Panc1 (cell line): Measurements from ENCODE around the gene TMEM201. TPM values are rescaled to one million over a fixed set of nuclear protein-coding genes. Genes with fewer than 3 reads are reported as not detected.

Source experiments
- ATAC-seq: fragments of 200-7000 bp; cut with Tn5 transposase; 2 replicates; pipeline ENCODE4 v1.9.1; 2020; ENCODE audit warnings: mild to moderate bottlenecking, moderate library complexity
- BruUV-seq: library from RNA; stranded (reverse); fragments of 400-500 nt; replicated peaks from 2 replicates; lab custom pipeline; 2021; lab: Mats Ljungman, UMichigan
- CTCF ChIA-PET: fragments of 300-600 bp; sonication (Branson Sonifier 250); formaldehyde crosslinking; loops from one replicate; lab custom pipeline; 2022; ENCODE audit warnings: antibody characterized with exemption; lab: Charles Lee
- POLR2A ChIA-PET: fragments of 300-600 bp; sonication (Branson Sonifier 250); formaldehyde crosslinking; loops from one replicate; lab custom pipeline; 2022; ENCODE audit warnings: antibody characterized with exemption; lab: Charles Lee
- DNase-seq: peaks from one replicate; pipeline ENCODE4 v3.0.0-alpha.2; 2010; ENCODE audit warnings: low read depth, low spot score
- H3K27ac ChIP-seq: 2 replicates; pipeline ENCODE4 v1.5.1; 2011; ENCODE audit warnings: mild to moderate bottlenecking, low read length, inconsistent platforms
- H3K27me3 ChIP-seq: fragments of 200-500 bp; sonication (Bioruptor generic); 2 replicates; pipeline ENCODE4 v1.6.0; 2014; ENCODE audit warnings: low read length, inconsistent platforms; ENCODE audit not compliant: control insufficient read depth, insufficient read depth
- H3K36me3 ChIP-seq: fragments of 200-500 bp; sonication (Bioruptor generic); 2 replicates; pipeline ENCODE4 v1.5.1; 2014; ENCODE audit warnings: inconsistent platforms, mild to moderate bottlenecking, low read length, moderate library complexity; ENCODE audit not compliant: control insufficient read depth, insufficient read depth
- H3K4me1 ChIP-seq: 2 replicates; pipeline ENCODE4 v1.5.1; 2011; ENCODE audit warnings: inconsistent platforms, mild to moderate bottlenecking, low read length, moderate library complexity; ENCODE audit not compliant: control insufficient read depth, insufficient read depth
- H3K4me3 ChIP-seq, 2 experiments: 2 replicates each; pipeline ENCODE4 v1.5.1; 2011 to 2012; ENCODE audit warnings: low read depth in 2 of 2, low read length in 2 of 2, mild to moderate bottlenecking in 2 of 2, inconsistent platforms in 1 of 2, moderate library complexity in 1 of 2
- H3K9me3 ChIP-seq: fragments of 200-500 bp; sonication (Bioruptor generic); 2 replicates; pipeline ENCODE4 v1.5.1; 2014; ENCODE audit warnings: low read depth, mild to moderate bottlenecking, inconsistent platforms, low read length, moderate library complexity; ENCODE audit not compliant: control insufficient read depth, insufficient read depth
- CTCF ChIP-seq: fragments of 450-650 bp; IDR thresholded peaks from 2 replicates; pipeline ENCODE4 v1.5.1; 2017; ENCODE audit warnings: mild to moderate bottlenecking
- POLR2AphosphoS5 ChIP-seq: IDR thresholded peaks from 2 replicates; pipeline ENCODE4 v1.6.1; 2012; ENCODE audit warnings: mild to moderate bottlenecking, low read depth, low read length, moderate library complexity
- REST ChIP-seq, 2 experiments: IDR thresholded peaks; 2 replicates each; pipeline ENCODE4 v1.6.1; 2011 to 2012; ENCODE audit warnings: low read depth in 2 of 2, control low read depth in 1 of 2, low read length in 1 of 2, mild to moderate bottlenecking in 1 of 2, moderate library complexity in 1 of 2; ENCODE audit not compliant: insufficient read depth in 1 of 2
- SIN3A ChIP-seq: IDR thresholded peaks from 2 replicates; pipeline ENCODE4 v1.6.1; 2012; ENCODE audit warnings: low read depth, mild to moderate bottlenecking, low read length, moderate library complexity, borderline replicate concordance; ENCODE audit not compliant: insufficient read depth
- TCF7L2 ChIP-seq: IDR thresholded peaks from 2 replicates; pipeline ENCODE4 v1.6.1; 2011; ENCODE audit warnings: mild to moderate bottlenecking, low read depth, low read length, inconsistent platforms
- in situ Hi-C: cut with HindIII; loops from 2 replicates; pipeline ENCODE4 v1.10.0; 2016; ENCODE audit warnings: low sequenced_read_pairs, low pct_unique_long_range_greater_than_20kb
- intact Hi-C: fragments of 100-400 bp; cut with micrococcal nuclease; formaldehyde crosslinking; loops from one replicate; pipeline ENCODE4 v1.10.0; 2022; ENCODE audit not compliant: unreplicated experiment
- total RNA-seq: library from RNA; stranded (reverse); gene quantifications from one replicate; pipeline ENCODE4 v1.2.1, GENCODE V29; 2021; ENCODE audit not compliant: unreplicated experiment

TMEM201 gene
- total RNA-seq, 1 experiment from 2014 or later = 26.5 TPM

- H3K27ac ChIP-seq = no peak overlapping the region
- no TSS peak for BruUV-seq
- ChIA-PET POLR2A (no interaction called here), CTCF (no interaction called here)
- H3K36me3 ChIP-seq = no peaks in the 10 kb centered on the region
- H3K4me3 ChIP-seq = no peak overlapping the region
- in situ Hi-C loops (no loop called here), intact Hi-C loops (no loop called here)
- DNase-seq = no peak
- ATAC-seq = no peak
- H3K4me1 ChIP-seq = peaks cover 5% of the 10 kb centered on the region; the same call in 1 of the 2 replicates
- no peaks in the 10 kb centered on the region for H3K27me3 ChIP-seq
- TF ChIP-seq REST (IDR thresholded peaks at IDR 0.05; ENCODE audit: insufficient read depth in 1 of 2, low read depth in 2 of 2, low read length in 1 of 2) = no peak
- TF ChIP-seq SIN3A = no peak
- no peak for TF ChIP-seq CTCF
- TF ChIP-seq TCF7L2 = no peak
- no peak for TF ChIP-seq POLR2AphosphoS5
- no peaks in the 10 kb centered on the region for H3K9me3 ChIP-seq
Measured at GRCh38 chr1:9593147-9593491, 4.4 kb downstream of the TMEM201 start.

GRCh38 chr1:9593492-9594465 is 5.1 kb downstream of the TMEM201 start:
- ChIA-PET POLR2A (no interaction called here), CTCF (no interaction called here)
- DNase-seq = no peak
- TF ChIP-seq CTCF (no peak), TCF7L2 (no peak), SIN3A (no peak), POLR2AphosphoS5 (no peak), REST (IDR thresholded peaks at IDR 0.05; ENCODE audit: insufficient read depth in 1 of 2, low read depth in 2 of 2, low read length in 1 of 2) (0 out of 4 replicates have a peak, but pooled peaks of 1 of the 2 experiments have one; percentile 13)
- intact Hi-C loops = no loop called here
- H3K4me1 ChIP-seq = peaks cover 5% of the 10 kb centered on the region; the same call in 1 of the 2 replicates
- no peak overlapping the region for H3K27ac ChIP-seq
- H3K27me3 ChIP-seq = no peaks in the 10 kb centered on the region
- BruUV-seq = no TSS peak
- H3K4me3 ChIP-seq = no peak overlapping the region
- in situ Hi-C loops = no loop called here
- no peak for ATAC-seq
- no peaks in the 10 kb centered on the region for H3K9me3 ChIP-seq
- H3K36me3 ChIP-seq = no peaks in the 10 kb centered on the region
